C4-2B (cell line): ENCODE data around the gene KCNQ1.

Experiments used
- ZFX ChIP-seq: fragments of 450-650 bp; IDR thresholded peaks from 2 replicates; pipeline ENCODE4 v1.6.1; 2017
- TF ChIP-seq, protein P1 (sequence below): fragments of 450-650 bp; conservative IDR thresholded peaks from 2 replicates; pipeline ENCODE4 v1.5.1; 2017; ENCODE audit warnings: mild to moderate bottlenecking

- TF ChIP-seq, protein P1, sequence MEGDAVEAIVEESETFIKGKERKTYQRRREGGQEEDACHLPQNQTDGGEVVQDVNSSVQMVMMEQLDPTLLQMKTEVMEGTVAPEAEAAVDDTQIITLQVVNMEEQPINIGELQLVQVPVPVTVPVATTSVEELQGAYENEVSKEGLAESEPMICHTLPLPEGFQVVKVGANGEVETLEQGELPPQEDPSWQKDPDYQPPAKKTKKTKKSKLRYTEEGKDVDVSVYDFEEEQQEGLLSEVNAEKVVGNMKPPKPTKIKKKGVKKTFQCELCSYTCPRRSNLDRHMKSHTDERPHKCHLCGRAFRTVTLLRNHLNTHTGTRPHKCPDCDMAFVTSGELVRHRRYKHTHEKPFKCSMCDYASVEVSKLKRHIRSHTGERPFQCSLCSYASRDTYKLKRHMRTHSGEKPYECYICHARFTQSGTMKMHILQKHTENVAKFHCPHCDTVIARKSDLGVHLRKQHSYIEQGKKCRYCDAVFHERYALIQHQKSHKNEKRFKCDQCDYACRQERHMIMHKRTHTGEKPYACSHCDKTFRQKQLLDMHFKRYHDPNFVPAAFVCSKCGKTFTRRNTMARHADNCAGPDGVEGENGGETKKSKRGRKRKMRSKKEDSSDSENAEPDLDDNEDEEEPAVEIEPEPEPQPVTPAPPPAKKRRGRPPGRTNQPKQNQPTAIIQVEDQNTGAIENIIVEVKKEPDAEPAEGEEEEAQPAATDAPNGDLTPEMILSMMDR = no peak
- TF ChIP-seq ZFX = no peak
These were observed 36.1 kb upstream of the KCNQ1 start for GRCh38 chr11:2408671-2409070.
